ENCODE measurements around the gene NECTIN1.

- TF ChIP-seq CTCF (IDR thresholded peaks at IDR 0.05; ENCODE audit: low read depth, low read length), result no peak
- TF ChIP-seq EZH2phosphoT487 (IDR thresholded peaks at IDR 0.05; ENCODE audit: low read depth), result no peak
Measured at GRCh38 chr11:119676461-119677020, 52.5 kb downstream of the NECTIN1 start.
